ENCODE data around the gene GHRHR. TPM values are rescaled to one million over a fixed set of nuclear protein-coding genes. Genes with fewer than 3 reads are reported as not detected.

GHRHR gene
- total RNA-seq, 4 donors from 2014 or later = not detected

GRCh38 chr7:30965372-30965771 lies 1.6 kb downstream of the GHRHR start:
- Histone ChIP-seq H3K27ac (no peak overlapping the region), H3K9me3 (no peaks in the 10 kb centered on the region), H3K27me3 (no peaks in the 10 kb centered on the region), H3K4me1 (no peaks in the 10 kb centered on the region), H3K36me3 (no peaks in the 10 kb centered on the region), H3K4me3 (no peak overlapping the region)
- no peak for TF ChIP-seq CTCF (IDR thresholded peaks at IDR 0.05)
- TF ChIP-seq POLR2A (IDR thresholded peaks at IDR 0.05) = no peak
- no peak for DNase-seq
- intact Hi-C loops (cut with DNase I; ENCODE audit: low total_unique reads) = no loop called here

- Histone ChIP-seq H3K27me3 (no peaks in the 10 kb centered on the region), H3K36me3 (no peaks in the 10 kb centered on the region), H3K4me1 (no peaks in the 10 kb centered on the region), H3K4me3 (no peak overlapping the region), H3K9me3 (no peaks in the 10 kb centered on the region), H3K27ac (no peak overlapping the region)
- DNase-seq = no peak
- no peak for TF ChIP-seq POLR2A (IDR thresholded peaks at IDR 0.05)
- TF ChIP-seq CTCF (IDR thresholded peaks at IDR 0.05) = no peak
- intact Hi-C loops (cut with DNase I; ENCODE audit: low total_unique reads) = no loop called here
Measured at GRCh38 chr7:30965883-30966282, 2.1 kb downstream of the GHRHR start.

GRCh38 chr7:30968294-30968693 lies 4.5 kb downstream of the GHRHR start:
- intact Hi-C loops (cut with DNase I; ENCODE audit: low total_unique reads) = no loop called here
- TF ChIP-seq POLR2A (IDR thresholded peaks at IDR 0.05) (no peak), CTCF (IDR thresholded peaks at IDR 0.05) (no peak)
- no peaks in the 10 kb centered on the region for H3K27me3 ChIP-seq
- no peaks in the 10 kb centered on the region for H3K4me1 ChIP-seq
- no peaks in the 10 kb centered on the region for H3K9me3 ChIP-seq
- DNase-seq = no peak
- no peak overlapping the region for H3K4me3 ChIP-seq
- no peak overlapping the region for H3K27ac ChIP-seq
- no peaks in the 10 kb centered on the region for H3K36me3 ChIP-seq

- Histone ChIP-seq H3K27ac (no peak overlapping the region), H3K4me1 (no peaks in the 10 kb centered on the region), H3K4me3 (no peak overlapping the region), H3K36me3 (no peaks in the 10 kb centered on the region), H3K27me3 (no peaks in the 10 kb centered on the region), H3K9me3 (no peaks in the 10 kb centered on the region)
- intact Hi-C loops (cut with DNase I; ENCODE audit: low total_unique reads) = no loop called here
- TF ChIP-seq CTCF (IDR thresholded peaks at IDR 0.05) (no peak), POLR2A (IDR thresholded peaks at IDR 0.05) (no peak)
- DNase-seq = no peak
Measured at GRCh38 chr7:30968747-30969603, 5.2 kb downstream of the GHRHR start.

GRCh38 chr7:30969604-30969970 lies 5.8 kb downstream of the GHRHR start:
- Histone ChIP-seq H3K4me1 (no peaks in the 10 kb centered on the region), H3K9me3 (no peaks in the 10 kb centered on the region), H3K27ac (no peak overlapping the region), H3K27me3 (no peaks in the 10 kb centered on the region), H3K36me3 (no peaks in the 10 kb centered on the region), H3K4me3 (no peak overlapping the region)
- intact Hi-C loops (cut with DNase I; ENCODE audit: low total_unique reads) = no loop called here
- no peak for DNase-seq
- no peak for TF ChIP-seq POLR2A (IDR thresholded peaks at IDR 0.05)
- TF ChIP-seq CTCF (IDR thresholded peaks at IDR 0.05) = no peak

All from uterus (tissue), 4 donors.